Gastroesophageal sphincter (tissue), 2 donors: Measurements from ENCODE around the gene NEDD9.

Experiments
- EP300 ChIP-seq: sonication (generic); formaldehyde crosslinking; IDR thresholded peaks from one replicate; pipeline ENCODE4 v1.6.1; 2017; ENCODE audit warnings: antibody characterized with exemption, mild to moderate bottlenecking
- POLR2A ChIP-seq, 2 donors: fragments of 450-650 bp; IDR thresholded peaks; one replicate each; pipeline ENCODE4 v1.6.1; 2017; ENCODE audit warnings: antibody characterized with exemption in 2 of 2, mild to moderate bottlenecking in 2 of 2, moderate library complexity in 1 of 2

- TF ChIP-seq POLR2A (IDR thresholded peaks at IDR 0.05) (no peak), EP300 (no peak)
Measured at GRCh38 chr6:11260249-11261038, 28.0 kb upstream of the NEDD9 start.
